GM21528 (cell line): Measurements from ENCODE around the gene HHAT.

Source experiments
- ATAC-seq: cut with Tn5 transposase; IDR thresholded peaks from one replicate; pipeline ENCODE4 v1.9.1; 2021; ENCODE audit warnings: mild to moderate bottlenecking, moderate library complexity; ENCODE audit not compliant: unreplicated experiment, low FRiP score

HHAT gene

DNA sequence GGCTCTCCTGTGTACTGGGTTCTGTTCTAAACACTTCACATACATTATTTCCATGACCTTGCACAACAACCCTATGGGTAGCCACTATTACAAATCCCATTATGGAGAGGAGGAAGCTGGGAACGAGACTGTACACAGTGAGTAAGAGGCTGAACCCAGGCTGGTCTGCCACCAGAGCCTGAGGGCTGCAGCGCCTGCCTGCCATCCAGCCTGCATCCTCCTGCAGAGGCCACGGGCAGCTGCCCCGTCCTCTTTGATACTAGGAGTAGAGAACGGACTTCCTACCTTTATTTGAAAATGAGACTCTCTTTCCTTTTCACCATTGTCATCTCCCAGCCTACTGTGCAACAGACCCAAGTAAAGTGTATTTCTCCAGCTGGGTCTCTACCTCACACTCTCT is 370.0 kb downstream of the HHAT start:
- ATAC-seq = no peak

- ATAC-seq = no peak
These were observed 371.4 kb downstream of the HHAT start for GRCh38 chr1:210700083-210700482.

GRCh38 chr1:210700511-210700910 is 371.8 kb downstream of the HHAT start:
- no peak for ATAC-seq

- no peak for ATAC-seq
These were observed 373.8 kb downstream of the HHAT start for GRCh38 chr1:210702506-210702905.

DNA sequence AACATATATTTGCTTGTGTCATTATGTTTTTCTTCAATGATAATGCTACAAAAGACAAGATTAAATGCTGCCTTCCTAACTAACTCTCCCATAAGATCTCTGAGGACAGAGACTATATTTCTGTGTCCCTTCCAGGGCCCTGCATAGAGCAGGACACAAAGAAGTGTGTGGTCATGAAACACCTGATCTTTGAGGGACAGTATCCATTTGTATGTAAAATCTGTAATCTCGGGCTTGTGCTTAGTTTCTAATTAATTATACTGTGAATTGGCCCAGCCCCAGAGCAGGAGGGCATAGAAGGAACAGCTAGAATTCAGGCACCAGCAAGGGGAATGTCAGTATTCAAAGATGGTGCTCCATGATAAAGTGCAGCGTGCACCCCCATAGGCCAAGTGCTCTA is 374.9 kb downstream of the HHAT start:
- ATAC-seq = no peak

- no peak for ATAC-seq
These were observed 376.4 kb downstream of the HHAT start for GRCh38 chr1:210705086-210705485.

DNA sequence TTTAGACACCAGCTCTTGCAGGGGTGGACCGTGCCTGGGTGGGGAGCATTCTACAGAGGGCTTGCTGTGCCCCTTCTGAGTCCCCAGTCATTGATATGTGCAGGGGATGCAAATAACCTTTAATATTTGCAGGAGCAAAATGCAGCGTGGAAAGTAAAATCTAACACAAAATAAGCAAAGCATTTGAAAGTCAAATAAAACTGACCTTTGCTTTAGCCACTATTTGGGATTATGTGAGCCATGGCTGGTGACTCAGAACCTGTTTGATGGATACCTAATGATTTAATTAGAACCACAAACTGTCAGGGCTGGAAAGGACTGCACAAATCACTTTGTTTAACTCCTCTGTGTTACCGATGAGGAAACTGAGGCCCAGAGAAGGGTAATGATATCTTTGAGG is 377.5 kb downstream of the HHAT start:
- ATAC-seq = no peak

GRCh38 chr1:210707300-210708240 is 378.9 kb downstream of the HHAT start:
- no peak for ATAC-seq

DNA sequence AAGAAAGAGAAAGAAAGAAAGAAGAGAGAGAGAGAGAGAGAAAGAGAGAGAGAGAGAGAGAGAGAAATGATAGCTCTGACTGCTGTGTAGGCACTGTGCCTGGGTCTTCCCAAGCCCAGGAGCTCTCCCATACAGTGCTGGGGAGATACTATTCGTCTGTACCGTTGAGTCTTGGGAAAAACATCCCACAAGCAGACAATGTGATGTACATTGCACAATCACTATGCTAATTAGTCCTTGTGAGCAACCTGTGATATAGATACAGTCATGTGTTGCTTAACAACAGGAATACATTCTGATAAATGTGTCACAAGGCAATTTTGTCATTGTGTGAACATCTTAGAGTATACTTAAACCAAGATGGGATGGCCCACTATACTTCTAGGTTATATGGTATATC is 381.0 kb downstream of the HHAT start:
- no peak for ATAC-seq

DNA sequence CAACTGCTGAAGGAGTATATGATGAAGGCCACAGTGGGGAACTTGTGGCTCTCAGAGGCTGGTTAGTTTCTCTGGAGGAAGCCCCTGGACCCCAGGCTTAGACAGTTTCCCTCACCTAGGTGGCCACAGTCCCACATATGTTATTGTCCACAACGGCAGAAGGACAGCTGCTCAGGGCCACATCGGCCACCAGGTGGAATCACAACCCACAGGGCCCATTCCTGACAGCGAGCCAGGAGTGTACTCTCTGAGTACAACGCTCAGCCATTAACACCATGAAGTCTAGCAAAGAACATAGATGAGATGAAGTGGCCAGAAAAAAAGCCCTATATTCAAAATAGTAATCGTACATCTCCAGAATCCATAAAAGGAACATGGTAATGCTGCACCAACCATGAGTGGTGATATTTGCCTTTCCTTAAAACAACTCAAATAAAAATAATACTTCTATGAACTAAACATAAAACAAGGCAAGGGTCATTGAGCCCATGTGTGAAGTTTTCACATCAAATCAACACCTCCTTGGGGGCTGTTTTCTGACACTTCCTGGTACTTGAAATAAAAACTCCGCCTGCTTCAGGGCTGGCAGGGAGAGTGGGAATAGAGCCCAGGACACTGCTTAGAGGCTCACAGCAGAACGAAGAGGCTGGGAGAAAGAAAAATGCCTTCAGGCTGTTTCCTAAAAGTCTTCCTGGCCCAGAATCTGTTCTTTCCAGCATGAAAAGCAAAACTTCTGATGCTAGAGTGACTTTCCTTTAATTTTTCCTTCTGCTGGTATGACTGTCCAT is 383.3 kb downstream of the HHAT start:
- ATAC-seq = no peak

GRCh38 chr1:210715072-210715471 is 386.4 kb downstream of the HHAT start:
- ATAC-seq = no peak

GRCh38 chr1:210722410-210723081 is 393.8 kb downstream of the HHAT start:
- no peak for ATAC-seq

DNA sequence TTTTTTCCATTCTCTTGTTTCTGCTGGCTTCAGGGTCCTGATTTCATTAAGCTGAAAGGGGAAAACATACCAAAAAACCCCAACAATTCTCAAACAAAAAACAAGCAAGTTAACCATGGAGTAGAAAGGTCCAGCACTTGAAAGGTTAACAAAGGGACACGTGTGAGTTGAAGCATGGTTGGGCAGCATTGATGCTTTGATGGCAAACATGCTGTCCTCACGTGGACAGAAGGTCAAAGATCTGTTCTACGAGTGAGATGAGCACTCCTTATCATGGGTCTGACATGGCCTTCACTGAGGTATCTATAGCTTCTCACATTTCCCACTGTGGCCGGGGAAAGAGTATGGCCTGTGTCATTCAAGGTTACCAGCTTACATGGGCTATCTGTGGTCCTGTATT is 394.9 kb downstream of the HHAT start:
- no peak for ATAC-seq

GRCh38 chr1:210724768-210725167 is 396.1 kb downstream of the HHAT start:
- ATAC-seq = no peak
